Lung (tissue), 12 donors: Measurements from ENCODE around the gene DCDC2C. TPM values are rescaled to one million over a fixed set of nuclear protein-coding genes. Genes with fewer than 3 reads are reported as not detected.
A peak's percentile ranks its signal among the peaks of the same experiment; 100 is the strongest.

Source experiments
- ATAC-seq: fragments of 200-7000 bp; cut with Tn5 transposase; one replicate; pipeline ENCODE4 v1.9.1; 2020; ENCODE audit warnings: moderate number of reproducible peaks; ENCODE audit not compliant: insufficient read depth, low FRiP score
- DNase-seq, 3 donors: peaks; one replicate each; pipeline ENCODE4 v3.0.0-alpha.2; 2013 to 2017
- H3K27ac ChIP-seq, 2 donors: one replicate each; pipeline ENCODE4 v1.5.1; 2013; ENCODE audit warnings: mild to moderate bottlenecking in 2 of 2, moderate library complexity in 2 of 2, control low read depth in 1 of 2, inconsistent platforms in 1 of 2, low read depth in 1 of 2, low read length in 1 of 2
- H3K27me3 ChIP-seq, 3 donors: one replicate each; pipeline ENCODE4 v1.5.1; 2013; ENCODE audit warnings: low read length in 2 of 3; ENCODE audit not compliant: control insufficient read depth in 3 of 3, insufficient read depth in 3 of 3
- H3K36me3 ChIP-seq, 4 donors: one replicate each; pipeline ENCODE4 v1.5.1; 2013; ENCODE audit warnings: low read length in 4 of 4, mild to moderate bottlenecking in 1 of 4, moderate library complexity in 1 of 4; ENCODE audit not compliant: control insufficient read depth in 4 of 4, insufficient read depth in 4 of 4
- H3K4me1 ChIP-seq, 5 donors: one replicate each; pipeline ENCODE4 v1.5.1; 2013; ENCODE audit warnings: low read length in 5 of 5, mild to moderate bottlenecking in 2 of 5, moderate library complexity in 1 of 5; ENCODE audit not compliant: control insufficient read depth in 5 of 5, insufficient read depth in 5 of 5
- H3K4me3 ChIP-seq: one replicate; pipeline ENCODE4 v1.5.1; 2013; ENCODE audit warnings: mild to moderate bottlenecking, control low read depth, moderate library complexity
- H3K9ac ChIP-seq, 2 donors: one replicate each; pipeline ENCODE4 v1.5.1; 2013; ENCODE audit warnings: low read length in 2 of 2, control low read depth in 1 of 2; ENCODE audit not compliant: insufficient read depth in 1 of 2
- H3K9me3 ChIP-seq, 4 donors: one replicate each; pipeline ENCODE4 v1.5.1; 2013; ENCODE audit warnings: low read length in 3 of 4, mild to moderate bottlenecking in 1 of 4, moderate library complexity in 1 of 4; ENCODE audit not compliant: control insufficient read depth in 4 of 4, insufficient read depth in 3 of 4
- CTCF ChIP-seq: IDR thresholded peaks from 2 replicates; pipeline ENCODE4 v1.5.1; 2012; ENCODE audit warnings: mild to moderate bottlenecking; ENCODE audit errors: control extremely low read depth, extremely low read depth
- WGBS, 2 donors: extraction: QIAGEN DNeasy Blood & Tissue Kit; methylation state at CpG; one replicate each; pipeline ENCODE4 v1.1.7; 2013; 5-methylcytosine and 5-hydroxymethylcytosine counted together
- polyA plus RNA-seq, 2 donors: library from polyadenylated mRNA; stranded (reverse); fragments of 200-250 nt; gene quantifications; one replicate each; pipeline ENCODE4 v1.2.1, GENCODE V29; 2013
- total RNA-seq, 2 donors: library from RNA; depleted of rRNA in 1 of 2; stranded (reverse); fragments of >200 nt in 1 of 2; gene quantifications; one replicate each; pipeline ENCODE4 v1.2.1, GENCODE V29; 2014 to 2021
- donor health status: control.
- donor health status: control.
- donor health status: Bipolar disorder and iron deficiency.
- donor health status: healthy.
- donor health status: DM: yes; HTN: yes; CAD: no.

Gene DCDC2C
- total and polyA plus RNA-seq, 4 donors, result 0.37 TPM; not detected in 3

- no peak for DNase-seq
- ATAC-seq, result no peak
- no peak overlapping the region for H3K27ac ChIP-seq
- H3K9ac ChIP-seq, result no peak overlapping the region
- H3K36me3 ChIP-seq, result no peaks in the 10 kb centered on the region
- no peaks in the 10 kb centered on the region for H3K9me3 ChIP-seq
- H3K4me1 ChIP-seq, result peaks cover 0 to 9% (median 0%) of the 10 kb centered on the region in 5 donors
- H3K27me3 ChIP-seq, result no peaks in the 10 kb centered on the region
- WGBS, 2 donors, result 38 to 59% methylated on average over 5 of the region's 5 CpGs
- H3K4me3 ChIP-seq, result no peak overlapping the region
- TF ChIP-seq CTCF, result no peak
Measured at GRCh38 chr2:3751806-3752205, 48.4 kb downstream of the DCDC2C start.

GRCh38 chr2:3752376-3752775 lies 49.0 kb downstream of the DCDC2C start:
- Histone ChIP-seq H3K27ac (no peak overlapping the region), H3K27me3 (no peaks in the 10 kb centered on the region), H3K9ac (no peak overlapping the region), H3K4me1 (peaks cover 0 to 9% (median 0%) of the 10 kb centered on the region in 5 donors), H3K9me3 (no peaks in the 10 kb centered on the region), H3K4me3 (no peak overlapping the region), H3K36me3 (no peaks in the 10 kb centered on the region)
- TF ChIP-seq CTCF, result no peak
- DNase-seq (no peak), ATAC-seq (no peak)
- 94 to 95% methylated on average over 6 of the region's 6 CpGs for WGBS, 2 donors

GRCh38 chr2:3753561-3753960 lies 50.2 kb downstream of the DCDC2C start:
- no peak overlapping the region for H3K27ac ChIP-seq
- H3K36me3 ChIP-seq, result no peaks in the 10 kb centered on the region
- DNase-seq (no peak), ATAC-seq (no peak)
- H3K9ac ChIP-seq, result no peak overlapping the region
- no peaks in the 10 kb centered on the region for H3K9me3 ChIP-seq
- TF ChIP-seq CTCF, result no peak
- no peak overlapping the region for H3K4me3 ChIP-seq
- peaks cover 0 to 9% (median 0%) of the 10 kb centered on the region in 5 donors for H3K4me1 ChIP-seq
- WGBS, 2 donors, result 89 to 91% methylated on average over 8 of the region's 8 CpGs
- H3K27me3 ChIP-seq, result no peaks in the 10 kb centered on the region

- no peak for ATAC-seq
- no peak overlapping the region for H3K4me3 ChIP-seq
- peak in 1 of 3 donors; percentile 35 for DNase-seq
- WGBS, 2 donors, result 45 to 59% methylated on average over 5 of the region's 5 CpGs
- peaks cover 0 to 3% (median 0%) of the 10 kb centered on the region in 4 donors for H3K9me3 ChIP-seq
- H3K27me3 ChIP-seq, result no peaks in the 10 kb centered on the region
- no peak for TF ChIP-seq CTCF
- no peak overlapping the region for H3K27ac ChIP-seq
- no peaks in the 10 kb centered on the region for H3K36me3 ChIP-seq
- no peak overlapping the region for H3K9ac ChIP-seq
- H3K4me1 ChIP-seq, result peaks cover 0 to 9% (median 0%) of the 10 kb centered on the region in 5 donors
Measured at GRCh38 chr2:3754280-3754679, 50.9 kb downstream of the DCDC2C start.
